ENCODE data around the gene NEIL1. TPM values are rescaled to one million over a fixed set of nuclear protein-coding genes. Genes with fewer than 3 reads are reported as not detected.
"Not testable (repeated sequence)": the region's sequence is repeated elsewhere in the genome, so short reads cannot be mapped to it uniquely, and the experiment has no call there.

NEIL1 gene
- polyA plus RNA-seq, 1 experiment = 1.1 TPM

DNA sequence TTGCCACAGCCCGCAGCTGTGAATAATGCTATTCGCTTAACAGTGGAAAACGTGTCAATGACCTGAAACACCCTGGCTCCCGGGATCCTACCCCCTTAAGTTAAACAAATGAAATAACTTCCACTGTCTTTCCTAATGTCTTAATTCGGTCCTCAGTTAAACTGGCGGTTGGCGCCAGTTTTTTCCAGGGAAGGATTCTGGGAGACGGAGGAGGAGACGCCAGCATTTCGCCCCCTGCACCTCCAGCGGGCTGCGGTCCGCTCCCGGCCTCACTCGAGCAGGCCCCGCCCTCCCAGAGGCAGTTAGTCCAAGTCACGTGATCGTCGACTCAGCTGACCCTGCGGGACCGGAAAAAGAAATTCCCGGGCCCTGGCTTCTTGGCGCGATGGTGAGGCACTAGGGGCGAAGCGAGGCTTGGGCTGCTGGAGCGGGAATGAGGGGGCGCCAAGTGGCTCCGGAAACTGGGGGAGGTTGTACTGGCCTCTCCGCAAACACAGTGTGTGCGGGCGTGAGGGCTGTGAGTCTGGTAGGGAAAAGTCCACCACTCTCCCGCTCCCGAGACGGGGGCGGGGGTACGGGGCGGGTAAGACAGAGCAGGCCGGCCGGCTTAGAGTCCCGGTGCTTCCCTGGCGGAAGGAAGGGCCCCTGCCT, 11.0 kb upstream of the NEIL1 start, which contains the start of gene COMMD4:
TSS of gene COMMD4 (plus strand) at position 359 of the 651 bp plus-strand sequence. CDS start at position 386, 27 bp downstream.
- Histone ChIP-seq H3K27ac (ENCODE audit: low read depth, low read length) (peak within 1 kb of the TSS; percentile 47), H3K9me3 (ENCODE audit: control insufficient read depth, insufficient read depth, low read length) (no peaks in the 10 kb centered on the region), H3K4me3 (ENCODE audit: low read depth, low read length) (peak within 1 kb of the TSS; percentile 85), H3K27me3 (ENCODE audit: control insufficient read depth, insufficient read depth, low read length) (no peaks in the 10 kb centered on the region)
- ChIA-PET CTCF (no interaction called here), POLR2A (interaction anchor here (0.8 kb wide), 1 partner anchor 32 kb away, joined by 4 read pairs; no protein-coding TSS in a partner anchor)
- TF ChIP-seq, protein P1, sequence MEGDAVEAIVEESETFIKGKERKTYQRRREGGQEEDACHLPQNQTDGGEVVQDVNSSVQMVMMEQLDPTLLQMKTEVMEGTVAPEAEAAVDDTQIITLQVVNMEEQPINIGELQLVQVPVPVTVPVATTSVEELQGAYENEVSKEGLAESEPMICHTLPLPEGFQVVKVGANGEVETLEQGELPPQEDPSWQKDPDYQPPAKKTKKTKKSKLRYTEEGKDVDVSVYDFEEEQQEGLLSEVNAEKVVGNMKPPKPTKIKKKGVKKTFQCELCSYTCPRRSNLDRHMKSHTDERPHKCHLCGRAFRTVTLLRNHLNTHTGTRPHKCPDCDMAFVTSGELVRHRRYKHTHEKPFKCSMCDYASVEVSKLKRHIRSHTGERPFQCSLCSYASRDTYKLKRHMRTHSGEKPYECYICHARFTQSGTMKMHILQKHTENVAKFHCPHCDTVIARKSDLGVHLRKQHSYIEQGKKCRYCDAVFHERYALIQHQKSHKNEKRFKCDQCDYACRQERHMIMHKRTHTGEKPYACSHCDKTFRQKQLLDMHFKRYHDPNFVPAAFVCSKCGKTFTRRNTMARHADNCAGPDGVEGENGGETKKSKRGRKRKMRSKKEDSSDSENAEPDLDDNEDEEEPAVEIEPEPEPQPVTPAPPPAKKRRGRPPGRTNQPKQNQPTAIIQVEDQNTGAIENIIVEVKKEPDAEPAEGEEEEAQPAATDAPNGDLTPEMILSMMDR (IDR thresholded peaks at IDR 0.05; ENCODE audit: low read depth, low read length) = no peak
- peak; percentile 88 for DNase-seq (ENCODE audit: low read depth, low spot score)

DNA sequence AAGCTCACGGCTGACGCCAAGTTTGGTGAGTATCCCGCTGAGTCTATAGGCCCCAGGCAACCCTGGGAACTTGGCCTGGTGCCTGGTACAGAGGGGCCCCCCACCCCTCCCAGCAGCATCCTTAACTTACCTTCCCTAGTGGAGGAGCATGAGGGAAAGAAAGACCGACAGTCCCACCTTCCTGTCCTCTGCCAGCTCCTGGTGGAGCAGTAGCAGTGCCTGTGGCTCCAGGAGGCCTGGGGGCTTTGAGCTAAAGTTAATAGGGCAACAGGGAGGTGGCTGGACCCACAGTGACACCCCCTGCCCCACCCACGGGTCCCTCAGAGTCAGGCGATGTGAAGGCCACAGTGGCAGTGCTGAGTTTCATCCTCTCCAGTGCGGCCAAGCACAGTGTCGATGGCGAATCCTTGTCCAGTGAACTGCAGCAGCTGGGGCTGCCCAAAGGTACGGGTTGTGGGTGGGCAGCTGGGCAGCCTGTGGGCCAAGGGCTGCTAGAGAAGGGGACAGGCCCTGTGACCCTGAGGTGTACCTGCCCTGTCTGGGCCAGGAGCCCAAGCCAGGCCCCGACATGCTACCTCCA, 8.1 kb upstream of the NEIL1 start:
- Histone ChIP-seq H3K9me3 (ENCODE audit: control insufficient read depth, insufficient read depth, low read length) (no peaks in the 10 kb centered on the region), H3K27me3 (ENCODE audit: control insufficient read depth, insufficient read depth, low read length) (no peaks in the 10 kb centered on the region), H3K27ac (ENCODE audit: low read depth, low read length) (no peak overlapping the region), H3K4me3 (ENCODE audit: low read depth, low read length) (no peak overlapping the region)
- no peak for DNase-seq (ENCODE audit: low read depth, low spot score)
- TF ChIP-seq, protein P1 (IDR thresholded peaks at IDR 0.05; ENCODE audit: low read depth, low read length) = no peak
- ChIA-PET CTCF (no interaction called here), POLR2A (no interaction called here)

DNA sequence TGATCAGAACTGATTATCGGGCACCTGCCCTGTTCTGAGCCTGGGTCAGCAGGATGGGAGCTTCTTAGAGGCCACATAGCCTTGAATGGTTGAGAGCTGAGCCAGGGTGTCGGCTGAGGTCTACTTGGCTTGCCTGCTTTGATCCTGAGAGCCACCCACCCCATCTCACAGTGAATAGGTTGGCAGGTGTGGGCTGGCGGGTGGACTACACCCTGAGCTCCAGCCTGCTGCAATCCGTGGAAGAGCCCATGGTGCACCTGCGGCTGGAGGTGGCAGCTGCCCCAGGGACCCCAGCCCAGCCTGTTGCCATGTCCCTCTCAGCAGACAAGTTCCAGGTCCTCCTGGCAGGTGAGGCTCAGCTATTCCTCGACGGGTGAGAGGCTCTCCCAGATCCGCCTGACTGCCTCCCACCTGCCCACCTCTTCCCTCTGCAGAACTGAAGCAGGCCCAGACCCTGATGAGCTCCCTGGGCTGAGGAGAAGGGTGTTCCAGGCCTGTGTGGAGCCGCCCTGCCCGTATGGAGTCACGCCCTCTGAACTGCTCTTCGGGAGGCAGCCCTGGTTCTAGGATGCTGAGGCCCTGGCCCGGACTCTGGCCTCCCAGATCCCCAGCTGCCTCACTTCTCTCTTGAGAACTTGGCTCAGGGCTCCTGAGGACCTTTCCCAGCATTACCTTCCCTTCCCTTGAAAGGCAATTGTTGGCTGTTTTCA, 7.2 kb upstream of the NEIL1 start:
- TF ChIP-seq, protein P1 (IDR thresholded peaks at IDR 0.05; ENCODE audit: low read depth, low read length) = no peak
- Histone ChIP-seq H3K9me3 (ENCODE audit: control insufficient read depth, insufficient read depth, low read length) (no peaks in the 10 kb centered on the region), H3K4me3 (ENCODE audit: low read depth, low read length) (no peak overlapping the region), H3K27ac (ENCODE audit: low read depth, low read length) (no peak overlapping the region), H3K27me3 (ENCODE audit: control insufficient read depth, insufficient read depth, low read length) (no peaks in the 10 kb centered on the region)
- POLR2A ChIA-PET = no interaction called here
- DNase-seq (ENCODE audit: low read depth, low spot score) = no peak
- CTCF ChIA-PET = no interaction called here

DNA sequence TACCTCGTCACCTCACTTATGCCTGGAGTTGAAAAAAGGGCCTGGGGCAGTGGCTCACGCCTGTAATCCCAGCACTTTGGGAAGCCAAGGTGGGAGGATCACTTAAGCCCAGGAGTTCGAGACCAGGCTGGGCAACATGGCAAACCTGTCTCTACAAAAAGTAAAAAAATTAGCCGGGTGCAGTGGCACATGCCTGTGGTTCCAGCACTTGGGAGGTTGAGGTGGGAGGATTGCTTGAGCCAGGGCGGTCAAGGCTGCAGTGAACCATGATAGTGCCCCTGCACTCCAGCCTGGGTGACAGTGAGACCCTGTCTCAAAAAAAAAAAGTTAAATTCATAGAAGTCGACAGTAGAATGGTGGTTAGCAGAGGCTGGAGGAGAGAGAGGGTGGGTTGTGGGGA, 4.6 kb upstream of the NEIL1 start:
- Histone ChIP-seq H3K27me3 (ENCODE audit: control insufficient read depth, insufficient read depth, low read length) (peaks cover 7% of the 10 kb centered on the region), H3K27ac (ENCODE audit: low read depth, low read length) (no peak overlapping the region), H3K4me3 (ENCODE audit: low read depth, low read length) (no peak overlapping the region), H3K9me3 (ENCODE audit: control insufficient read depth, insufficient read depth, low read length) (no peaks in the 10 kb centered on the region; the same call in 1 of the 2 replicates)
- ChIA-PET POLR2A (no interaction called here), CTCF (no interaction called here)
- TF ChIP-seq, protein P1 (IDR thresholded peaks at IDR 0.05; ENCODE audit: low read depth, low read length) = no peak
- DNase-seq (ENCODE audit: low read depth, low spot score) = no peak

DNA sequence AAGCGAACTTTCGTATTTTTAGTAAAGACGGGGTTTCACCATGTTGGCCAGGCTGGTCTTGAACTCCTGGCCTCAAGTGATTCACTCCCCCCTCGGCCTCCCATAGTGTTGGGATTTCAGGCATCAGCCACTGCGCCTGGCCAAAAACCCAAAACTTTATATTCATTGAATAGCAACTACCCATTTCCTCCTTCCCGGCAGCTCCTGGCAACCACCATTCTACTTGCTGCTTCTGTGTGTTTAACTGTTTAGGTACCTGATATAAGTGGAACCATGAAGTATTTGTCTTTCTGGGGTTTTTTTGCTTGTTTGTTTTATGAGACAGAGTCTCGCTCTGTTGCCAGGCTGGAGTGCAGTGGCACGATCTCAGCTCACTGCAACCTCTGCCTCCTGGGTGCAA, 2.9 kb upstream of the NEIL1 start:
- POLR2A ChIA-PET = interaction anchor here (0.7 kb wide), 1 partner anchor 235 kb away, joined by 4 read pairs; no protein-coding TSS in a partner anchor
- CTCF ChIA-PET; DNase-seq (ENCODE audit: low read depth, low spot score): not testable (repeated sequence)

More for the DNA sequence above, 2.9 kb upstream of the NEIL1 start:
- H3K27ac ChIP-seq (ENCODE audit: low read depth, low read length); H3K9me3 ChIP-seq (ENCODE audit: control insufficient read depth, insufficient read depth, low read length); H3K4me3 ChIP-seq (ENCODE audit: low read depth, low read length): not testable (repeated sequence)
- H3K27me3 ChIP-seq (ENCODE audit: control insufficient read depth, insufficient read depth, low read length) = peaks cover 18% of the 10 kb centered on the region
